H1 (cell line): ENCODE results near the gene SGK2. TPM values are rescaled to one million over a fixed set of nuclear protein-coding genes. Genes with fewer than 3 reads are reported as not detected.

Experiments used
- CTCF ChIA-PET: fragments of 300-600 bp; sonication (Branson Sonifier 250); formaldehyde crosslinking; loops from one replicate; lab custom pipeline; 2021; ENCODE audit not compliant: partially characterized antibody; lab: Charles Lee
- POLR2A ChIA-PET: fragments of 300-600 bp; sonication (Branson Sonifier 250); formaldehyde crosslinking; loops from one replicate; lab custom pipeline; 2021; ENCODE audit warnings: inconsistent platforms; ENCODE audit not compliant: partially characterized antibody; lab: Charles Lee
- DNase-seq, 2 experiments: peaks; one replicate each; pipeline versions ENCODE4 v3.0.0 to v3.0.0-alpha.2; 2010 to 2022; ENCODE audit warnings: low spot score in 2 of 2, low read depth in 1 of 2, mixed read lengths in 1 of 2
- FAIRE-seq: peaks from 2 replicates; lab custom pipeline; 2011; peaks lifted over from hg19 to GRCh38; lab: Jason Lieb, UNC
- H2AFZ ChIP-seq: 2 replicates; pipeline ENCODE4 v1.8.1; 2012; ENCODE audit warnings: low read length, inconsistent platforms
- H2AK5ac ChIP-seq: 2 replicates; pipeline ENCODE4 v1.6.1; 2013; ENCODE audit warnings: low read depth, low read length
- H2BK120ac ChIP-seq: replicated peaks from 2 replicates; pipeline ENCODE3; 2013; ENCODE audit warnings: low read depth, low read length, inconsistent platforms
- H2BK12ac ChIP-seq: 2 replicates; pipeline ENCODE4 v1.6.1; 2013; ENCODE audit warnings: low read depth, low read length
- H2BK15ac ChIP-seq: 2 replicates; pipeline ENCODE4 v1.6.1; 2013; ENCODE audit warnings: low read length
- H2BK20ac ChIP-seq: 2 replicates; pipeline ENCODE4 v1.6.1; 2013; ENCODE audit warnings: low read length
- H2BK5ac ChIP-seq: 2 replicates; pipeline ENCODE4 v1.6.1; 2013; ENCODE audit warnings: low read depth, low read length
- H3K14ac ChIP-seq: 2 replicates; pipeline ENCODE4 v1.6.1; 2013; ENCODE audit warnings: inconsistent platforms; ENCODE audit not compliant: insufficient read length
- H3K18ac ChIP-seq: 2 replicates; pipeline ENCODE4 v1.6.1; 2013; ENCODE audit warnings: low read length; ENCODE audit errors: extremely low read depth
- H3K23ac ChIP-seq: 2 replicates; pipeline ENCODE4 v1.6.1; 2013; ENCODE audit warnings: inconsistent platforms; ENCODE audit not compliant: insufficient read length
- H3K23me2 ChIP-seq: 2 replicates; pipeline ENCODE4 v1.6.1; 2013; ENCODE audit warnings: low read depth, low read length
- H3K27ac ChIP-seq: 2 replicates; pipeline ENCODE4 v1.6.1; 2011; ENCODE audit warnings: low read depth, low read length, inconsistent platforms
- H3K27me3 ChIP-seq, 4 experiments: replicated peaks in 1 of 4; 1 replicate in 1 of 4; 2 replicates in 3 of 4; pipeline versions ENCODE4 v1.6.1 to v1.8.1; 2011 to 2013; ENCODE audit warnings: low read length in 3 of 4, mild to moderate bottlenecking in 3 of 4, inconsistent platforms in 2 of 4, mixed read lengths in 2 of 4, moderate library complexity in 1 of 4; ENCODE audit not compliant: control insufficient read depth in 3 of 4, insufficient read depth in 3 of 4; ENCODE audit errors: extremely low read depth in 1 of 4
- H3K36me3 ChIP-seq, 4 experiments: 2 replicates each; pipeline versions ENCODE4 v1.6.1 to v1.8.1; 2011 to 2013; ENCODE audit warnings: mild to moderate bottlenecking in 4 of 4, low read length in 3 of 4, moderate library complexity in 2 of 4, control low read depth in 1 of 4, inconsistent platforms in 1 of 4; ENCODE audit not compliant: insufficient read depth in 4 of 4, control insufficient read depth in 2 of 4
- H3K4ac ChIP-seq: replicated peaks from 2 replicates; pipeline ENCODE3; 2013; ENCODE audit warnings: low read length, low read depth, mixed read lengths, inconsistent platforms; ENCODE audit not compliant: insufficient read length
- H3K4me1 ChIP-seq, 4 experiments: replicated peaks in 1 of 4; 1 replicate in 1 of 4; 2 replicates in 3 of 4; pipeline versions ENCODE4 v1.6.1 to v1.8.1; 2011 to 2013; ENCODE audit warnings: low read length in 3 of 4, inconsistent platforms in 2 of 4, mixed read lengths in 1 of 4; ENCODE audit not compliant: insufficient read depth in 4 of 4, control insufficient read depth in 3 of 4
- H3K4me2 ChIP-seq, 2 experiments: 2 replicates each; pipeline versions ENCODE4 v1.6.1 to v1.8.1; 2011 to 2013; ENCODE audit warnings: low read depth in 2 of 2, low read length in 2 of 2, control low read depth in 1 of 2, inconsistent platforms in 1 of 2, mild to moderate bottlenecking in 1 of 2; ENCODE audit not compliant: insufficient read depth in 1 of 2
- H3K4me3 ChIP-seq, 4 experiments: fragments of 200-600, 300-600 bp in 1 of 4; sonication (generic), shearing (Covaris generic), sonication (Bioruptor Twin) in 1 of 4; 2 replicates each; pipeline versions ENCODE4 v1.5.1 to v1.8.1; 2011 to 2016; ENCODE audit warnings: low read length in 4 of 4, low read depth in 3 of 4, control low read depth in 2 of 4, inconsistent platforms in 2 of 4, mild to moderate bottlenecking in 2 of 4, mixed read lengths in 1 of 4, moderate library complexity in 1 of 4; ENCODE audit not compliant: insufficient read depth in 2 of 4; ENCODE audit errors: extremely low read depth in 1 of 4
- H3K56ac ChIP-seq: replicated peaks from 2 replicates; pipeline ENCODE3; 2013; ENCODE audit warnings: low read depth, mild to moderate bottlenecking, mixed read lengths, low read length, inconsistent platforms; ENCODE audit not compliant: insufficient read length
- H3K79me1 ChIP-seq: 2 replicates; pipeline ENCODE4 v1.6.1; 2013; ENCODE audit warnings: low read depth, low read length, control low read depth
- H3K79me2 ChIP-seq, 2 experiments: 2 replicates each; pipeline versions ENCODE4 v1.6.1 to v1.8.1; 2012 to 2013; ENCODE audit warnings: low read length in 2 of 2, mild to moderate bottlenecking in 2 of 2, inconsistent platforms in 1 of 2; ENCODE audit not compliant: insufficient read depth in 2 of 2, control insufficient read depth in 1 of 2
- H3K9ac ChIP-seq, 4 experiments: replicated peaks in 1 of 4; 1 replicate in 1 of 4; 2 replicates in 3 of 4; pipeline versions ENCODE4 v1.6.1 to v1.8.1; 2011 to 2013; ENCODE audit warnings: low read depth in 3 of 4, low read length in 3 of 4, control low read depth in 2 of 4, mild to moderate bottlenecking in 2 of 4, moderate library complexity in 2 of 4, inconsistent platforms in 1 of 4; ENCODE audit errors: extremely low read depth in 1 of 4
- H3K9me3 ChIP-seq, 2 experiments: 2 replicates each; pipeline versions ENCODE4 v1.6.1 to v1.8.1; 2012 to 2013; ENCODE audit warnings: mild to moderate bottlenecking in 2 of 2, moderate library complexity in 2 of 2, control low read depth in 1 of 2, inconsistent platforms in 1 of 2, low read depth in 1 of 2, low read length in 1 of 2, mixed read lengths in 1 of 2; ENCODE audit not compliant: insufficient read depth in 2 of 2
- H4K20me1 ChIP-seq, 2 experiments: replicated peaks in 1 of 2; 2 replicates each; pipeline versions ENCODE3 to v1.8.1; 2011 to 2013; ENCODE audit warnings: inconsistent platforms in 2 of 2, low read length in 2 of 2, mild to moderate bottlenecking in 1 of 2; ENCODE audit not compliant: insufficient read depth in 2 of 2, control insufficient read depth in 1 of 2
- H4K5ac ChIP-seq: 2 replicates; pipeline ENCODE4 v1.6.1; 2013; ENCODE audit warnings: low read length, low read depth, mixed read lengths, inconsistent platforms; ENCODE audit not compliant: insufficient read length
- H4K8ac ChIP-seq: 2 replicates; pipeline ENCODE4 v1.8.0; 2013; ENCODE audit warnings: mild to moderate bottlenecking, moderate library complexity, low read length, inconsistent platforms; ENCODE audit not compliant: insufficient read depth; ENCODE audit errors: extremely low read depth
- H4K91ac ChIP-seq: replicated peaks from 2 replicates; pipeline ENCODE3; 2013; ENCODE audit warnings: low read length, mixed read lengths, inconsistent platforms; ENCODE audit not compliant: insufficient read length
- CBX8 ChIP-seq: fragments of 300-800, 300-1000 bp; sonication (generic); IDR thresholded peaks from 2 replicates; pipeline ENCODE4 v1.7.1; 2016; ENCODE audit warnings: low read depth, low read length, borderline replicate concordance
- CREB1 ChIP-seq: IDR thresholded peaks from 2 replicates; pipeline ENCODE4 v1.6.1; 2012; ENCODE audit warnings: inconsistent platforms
- CTBP2 ChIP-seq: IDR thresholded peaks from 2 replicates; pipeline ENCODE4 v1.7.0; 2011; ENCODE audit warnings: borderline replicate concordance, mild to moderate bottlenecking, moderate library complexity, mixed read lengths, low read length; ENCODE audit not compliant: insufficient read depth, insufficient read length
- NRF1 ChIP-seq: IDR thresholded peaks from 2 replicates; pipeline ENCODE4 v1.6.1; 2011; ENCODE audit warnings: mild to moderate bottlenecking, low read depth, low read length, improper control_type of control experiment
- POLR2AphosphoS5 ChIP-seq: IDR thresholded peaks from 2 replicates; pipeline ENCODE4 v1.6.1; 2011; ENCODE audit warnings: low read depth, low read length
- RNF2 ChIP-seq: fragments of 200-900, 300-1000 bp; sonication (generic); IDR thresholded peaks from 2 replicates; pipeline ENCODE4 v1.7.1; 2016; ENCODE audit warnings: borderline replicate concordance, low read depth, mild to moderate bottlenecking, antibody characterized with exemption, low read length; ENCODE audit not compliant: poor library complexity, severe bottlenecking; ENCODE audit errors: missing control alignments
- RXRA ChIP-seq: IDR thresholded peaks from 2 replicates; pipeline ENCODE4 v1.6.1; 2011; ENCODE audit warnings: low read depth, mild to moderate bottlenecking, low read length, moderate library complexity; ENCODE audit not compliant: insufficient read depth
- SP4 ChIP-seq: IDR thresholded peaks from 2 replicates; pipeline ENCODE4 v1.6.1; 2012; ENCODE audit warnings: low read length, inconsistent platforms
- TBP ChIP-seq: IDR thresholded peaks from 2 replicates; pipeline ENCODE4 v1.6.1; 2011; ENCODE audit warnings: low read depth, low read length, improper control_type of control experiment
- TEAD4 ChIP-seq: IDR thresholded peaks from 2 replicates; pipeline ENCODE4 v1.6.1; 2012; ENCODE audit warnings: low read depth, low read length, inconsistent platforms, mixed read lengths
- WGBS, 2 experiments: shearing (Covaris generic) in 1 of 2; methylation state at CpG; one replicate each; pipeline versions ENCODE4 v1.1.6 to v1.1.7; 2013 to 2015; ENCODE audit warnings: low lambda C conversion rate in 2 of 2, mixed read lengths in 2 of 2, inconsistent platforms in 1 of 2, low coverage in 1 of 2, missing lambda C conversion rate in 1 of 2; ENCODE audit not compliant: insufficient replicate concordance in 2 of 2, insufficient coverage in 1 of 2, insufficient read length in 1 of 2; ENCODE audit errors: extremely low coverage in 1 of 2, missing lambda C conversion rate in 1 of 2; 5-methylcytosine and 5-hydroxymethylcytosine counted together
- polyA plus RNA-seq, 7 experiments: library from polyadenylated mRNA; depleted of rRNA in 3 of 7; stranded (reverse) in 5 of 7; unstranded in 2 of 7; fragments of >200 nt in 5 of 7; fragments of 200-250 nt in 2 of 7; gene quantifications; 1 replicate in 5 of 7; 2 replicates in 1 of 7; 4 replicates in 1 of 7; pipeline versions ENCODE4 v1.2.1 to v1.2.3, GENCODE V29; 2011 to 2013; ENCODE audit warnings: missing spikeins in 2 of 7, mixed read lengths in 2 of 7
- total RNA-seq: library from RNA; stranded (reverse); fragmentation: NEBNext Ultra II Directional; extraction: Animal tissue kit (Norgen Biotek cat#: 25700); gene quantifications from 2 replicates; pipeline ENCODE4 v1.2.1, GENCODE V29; 2021

The SGK2 gene
- total and polyA plus RNA-seq, 2 of the 8 experiments (the other 6 are each of a cell fraction or from before 2014, with no cell fraction given): 0.21 TPM; not detected in 1

DNA sequence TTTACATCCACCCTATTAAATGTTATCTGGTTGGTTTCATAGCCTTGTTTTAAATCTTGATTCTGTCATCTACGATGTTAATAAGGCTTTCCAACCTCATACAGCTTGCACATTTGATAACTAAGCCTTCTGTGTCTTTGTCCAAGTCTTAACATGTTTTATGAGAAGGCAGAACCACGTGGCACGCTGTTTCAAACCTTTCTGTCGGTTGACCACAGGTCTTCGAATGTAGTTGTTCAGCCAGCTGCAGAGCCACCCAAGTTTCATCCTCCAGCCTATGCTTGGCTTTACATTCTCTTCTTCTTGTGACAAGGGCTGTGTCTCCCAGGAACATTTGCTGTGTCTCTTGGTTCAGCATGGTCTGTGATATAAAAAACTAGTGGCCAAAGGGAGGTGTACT, 15.7 kb upstream of the SGK2 start:
- Histone ChIP-seq H3K36me3 (peaks cover 0 to 9% (median 4%) of the 10 kb centered on the region in 4 experiments; a peak in 6 of 8 replicates), H2AK5ac (no peak overlapping the region), H3K56ac (no peak overlapping the region), H3K4me1 (no peaks in the 10 kb centered on the region), H2BK12ac (no peak overlapping the region), H4K91ac (no peak overlapping the region), H3K23ac (no peak overlapping the region), H3K23me2 (peaks cover 2% of the 10 kb centered on the region; the same call in 1 of the 2 replicates), H2BK15ac (no peak overlapping the region), H3K9me3 (peaks cover 0 to 7% of the 10 kb centered on the region in 2 experiments; a peak in 2 of 4 replicates), H2BK5ac (no peak overlapping the region), H3K27ac (no peak overlapping the region), H3K9ac (no peak overlapping the region), H3K27me3 (no peaks in the 10 kb centered on the region), H3K14ac (no peak overlapping the region), H3K4me2 (no peak overlapping the region), H2BK120ac (no peak overlapping the region), H3K79me1 (no peaks in the 10 kb centered on the region), H3K18ac (no peak overlapping the region), H2BK20ac (no peak overlapping the region), H3K4ac (no peak overlapping the region), H4K8ac (no peak overlapping the region), H2AFZ (no peak overlapping the region), H3K79me2 (no peaks in the 10 kb centered on the region), H4K5ac (no peak overlapping the region), H4K20me1 (peaks cover 0 to 2% of the 10 kb centered on the region in 2 experiments), H3K4me3 (no peak overlapping the region)
- 92% methylated on average over 5 of the region's 5 CpGs; no CpG with 5 or more reads in 1 of the 2 experiments for WGBS, 2 experiments
- FAIRE-seq (no peak), DNase-seq (no peak)
- no peak for TF ChIP-seq SP4
- no peak for TF ChIP-seq TBP
- TF ChIP-seq CREB1: no peak
- no peak for TF ChIP-seq TEAD4
- TF ChIP-seq CTBP2: no peak
- no peak for TF ChIP-seq CBX8
- TF ChIP-seq RXRA: no peak
- TF ChIP-seq POLR2AphosphoS5: no peak
- TF ChIP-seq RNF2: no peak
- TF ChIP-seq NRF1: no peak
- CTCF ChIA-PET: interaction anchor here (0.6 kb wide), 1 partner anchor 1841 kb away, joined by 3 read pairs; no protein-coding TSS in a partner anchor
- POLR2A ChIA-PET: interaction anchor here (0.6 kb wide), 1 partner anchor 178 kb away, joined by 3 read pairs; no protein-coding TSS in a partner anchor
